Urinary bladder (tissue), 4 donors: ENCODE measurements around the gene ZDHHC3. TPM values are rescaled to one million over a fixed set of nuclear protein-coding genes. Genes with fewer than 3 reads are reported as not detected.

ENCODE experiments used
- DNase-seq: peaks from one replicate; pipeline ENCODE4 v3.0.0-alpha.2; 2015; ENCODE audit errors: extremely low spot score
- H3K27ac ChIP-seq: one replicate; pipeline ENCODE4 v1.5.1; 2013; ENCODE audit warnings: low read depth, mild to moderate bottlenecking, moderate library complexity
- H3K36me3 ChIP-seq: one replicate; pipeline ENCODE4 v1.6.1; 2013; ENCODE audit warnings: mild to moderate bottlenecking, moderate library complexity; ENCODE audit not compliant: insufficient read depth
- H3K4me1 ChIP-seq: one replicate; pipeline ENCODE4 v1.6.1; 2013; ENCODE audit warnings: mild to moderate bottlenecking, moderate library complexity; ENCODE audit not compliant: insufficient read depth
- H3K4me3 ChIP-seq: one replicate; pipeline ENCODE4 v1.5.1; 2013; ENCODE audit warnings: low read depth, low read length
- WGBS: extraction: QIAGEN DNeasy Blood & Tissue Kit; methylation state at CpG from one replicate; pipeline ENCODE4 v1.1.7; 2013; 5-methylcytosine and 5-hydroxymethylcytosine counted together
- polyA plus RNA-seq: library from polyadenylated mRNA; stranded (reverse); fragments of 200-250 nt; gene quantifications from one replicate; pipeline ENCODE4 v1.2.3, GENCODE V29; 2013
- total RNA-seq: library from RNA; depleted of rRNA; stranded (reverse); fragments of >200 nt; gene quantifications from one replicate; pipeline ENCODE4 v1.2.3, GENCODE V29; 2014
- donor health status: healthy with polysubstance abuse.
- donor health status: healthy.

The ZDHHC3 gene
- total and polyA plus RNA-seq, 2 donors = 44.7 to 56.1 TPM

DNA sequence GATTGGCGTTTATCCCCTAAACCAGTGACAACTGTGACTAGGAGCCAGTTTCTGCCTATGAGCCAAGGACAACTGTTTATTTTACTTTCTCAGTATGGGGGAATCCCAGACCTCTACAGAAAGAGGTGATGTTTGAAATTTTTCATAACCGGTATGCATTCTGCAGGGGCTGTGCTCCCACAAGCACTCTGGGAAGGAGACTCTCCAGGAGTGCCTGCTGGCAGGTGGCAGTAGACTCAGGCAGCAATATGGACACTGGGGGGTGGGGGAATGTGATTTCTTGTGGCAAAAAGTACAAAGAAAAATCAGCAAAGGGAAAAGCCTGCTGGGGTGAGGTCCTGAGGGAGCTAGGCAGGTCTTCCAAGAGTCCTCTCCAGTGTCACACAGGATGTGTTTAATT lies 95.7 kb downstream of the ZDHHC3 start:
- Histone ChIP-seq H3K27ac (no peak overlapping the region), H3K4me1 (no peaks in the 10 kb centered on the region), H3K36me3 (no peaks in the 10 kb centered on the region), H3K4me3 (no peak overlapping the region)
- DNase-seq = no peak
- 47% methylated on average over 2 of the region's 2 CpGs for WGBS

DNA sequence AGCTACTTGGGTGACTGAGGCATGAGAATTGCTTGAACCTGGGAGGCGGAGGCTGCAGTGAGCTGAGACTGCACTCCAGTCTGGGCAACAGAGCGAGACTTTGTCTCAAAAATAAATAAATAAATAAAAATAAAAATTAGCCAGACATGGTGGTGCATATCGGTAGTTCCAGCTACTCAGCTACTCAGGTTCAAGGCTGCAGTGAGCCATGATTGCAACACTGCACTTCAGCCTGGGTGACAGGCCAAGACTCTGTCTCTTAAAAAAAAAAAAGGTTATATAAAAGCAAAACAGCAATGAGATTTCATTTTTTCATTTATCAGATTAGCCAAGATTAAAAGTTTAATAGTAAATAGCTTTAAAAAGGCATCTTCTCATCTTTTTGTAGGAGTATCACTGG lies 98.6 kb downstream of the ZDHHC3 start:
- no peak for DNase-seq
- no peak overlapping the region for H3K4me3 ChIP-seq
- no peak overlapping the region for H3K27ac ChIP-seq
- H3K36me3 ChIP-seq = no peaks in the 10 kb centered on the region
- 88% methylated on average over 3 of the region's 3 CpGs for WGBS
- H3K4me1 ChIP-seq = no peaks in the 10 kb centered on the region

DNA sequence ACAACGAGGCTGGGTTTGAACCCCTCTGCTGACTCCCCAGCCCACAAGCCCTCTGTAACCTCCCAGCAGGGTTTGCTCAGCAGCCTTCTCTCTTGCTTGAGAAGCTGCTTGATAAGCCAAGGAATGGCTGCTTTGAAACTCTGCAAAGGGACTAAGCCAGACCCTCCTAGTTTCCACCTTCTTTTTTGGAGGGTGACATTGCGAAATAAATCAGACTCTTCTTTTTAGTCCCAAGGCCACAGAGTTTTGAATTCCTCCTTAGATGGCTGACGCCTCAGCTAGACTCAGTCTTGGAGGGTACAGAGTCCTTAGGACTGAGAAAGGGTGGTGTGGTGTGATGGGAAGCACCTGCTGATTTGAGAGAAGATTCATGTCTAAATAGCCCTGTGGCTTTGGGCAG lies 100.4 kb downstream of the ZDHHC3 start:
- Histone ChIP-seq H3K4me1 (no peaks in the 10 kb centered on the region), H3K27ac (no peak overlapping the region), H3K4me3 (no peak overlapping the region), H3K36me3 (no peaks in the 10 kb centered on the region)
- WGBS = 80% methylated on average over 3 of the region's 3 CpGs
- DNase-seq = no peak

Other genes with a start within 250 kb of the ZDHHC3 start
- 14.3 TPM for gene ZNF501, start 246.5 kb downstream of the ZDHHC3 start, total RNA-seq
- gene ZNF501, start 246.5 kb downstream of the ZDHHC3 start, polyA plus RNA-seq = 4.1 TPM
- 43.0 TPM for gene KIAA1143, start 214.6 kb downstream of the ZDHHC3 start, total RNA-seq
- 21.6 TPM for gene KIAA1143, start 214.6 kb downstream of the ZDHHC3 start, polyA plus RNA-seq
- gene KIF15, start 214.4 kb downstream of the ZDHHC3 start, total RNA-seq = 16.1 TPM
- 0.53 TPM for gene KIF15, start 214.4 kb downstream of the ZDHHC3 start, polyA plus RNA-seq
- 7.9 TPM for gene TMEM42, start 114.3 kb downstream of the ZDHHC3 start, total RNA-seq
- gene TMEM42, start 114.3 kb downstream of the ZDHHC3 start, polyA plus RNA-seq = 20.8 TPM
- gene TGM4, start 101.6 kb downstream of the ZDHHC3 start, total RNA-seq = not detected
- gene TGM4, start 101.6 kb downstream of the ZDHHC3 start, polyA plus RNA-seq = not detected
- gene EXOSC7, start 70 bp upstream of the ZDHHC3 start, total RNA-seq = 33.4 TPM
- gene EXOSC7, start 70 bp upstream of the ZDHHC3 start, polyA plus RNA-seq = 32.5 TPM
- 89.4 TPM for gene CLEC3B, start 50.1 kb upstream of the ZDHHC3 start, total RNA-seq
- 219 TPM for gene CLEC3B, start 50.1 kb upstream of the ZDHHC3 start, polyA plus RNA-seq
- gene CDCP1, start 170.2 kb upstream of the ZDHHC3 start, total RNA-seq = 2.9 TPM
- 2.0 TPM for gene CDCP1, start 170.2 kb upstream of the ZDHHC3 start, polyA plus RNA-seq